GM19099 (cell line): ENCODE data around the gene PDGFD.

Experiments used
- POLR2A ChIP-seq: IDR thresholded peaks from 3 replicates; pipeline ENCODE4 v1.6.1; 2011; ENCODE audit warnings: low read depth; ENCODE audit not compliant: insufficient read length; ENCODE audit errors: extremely low read depth

PDGFD gene

DNA sequence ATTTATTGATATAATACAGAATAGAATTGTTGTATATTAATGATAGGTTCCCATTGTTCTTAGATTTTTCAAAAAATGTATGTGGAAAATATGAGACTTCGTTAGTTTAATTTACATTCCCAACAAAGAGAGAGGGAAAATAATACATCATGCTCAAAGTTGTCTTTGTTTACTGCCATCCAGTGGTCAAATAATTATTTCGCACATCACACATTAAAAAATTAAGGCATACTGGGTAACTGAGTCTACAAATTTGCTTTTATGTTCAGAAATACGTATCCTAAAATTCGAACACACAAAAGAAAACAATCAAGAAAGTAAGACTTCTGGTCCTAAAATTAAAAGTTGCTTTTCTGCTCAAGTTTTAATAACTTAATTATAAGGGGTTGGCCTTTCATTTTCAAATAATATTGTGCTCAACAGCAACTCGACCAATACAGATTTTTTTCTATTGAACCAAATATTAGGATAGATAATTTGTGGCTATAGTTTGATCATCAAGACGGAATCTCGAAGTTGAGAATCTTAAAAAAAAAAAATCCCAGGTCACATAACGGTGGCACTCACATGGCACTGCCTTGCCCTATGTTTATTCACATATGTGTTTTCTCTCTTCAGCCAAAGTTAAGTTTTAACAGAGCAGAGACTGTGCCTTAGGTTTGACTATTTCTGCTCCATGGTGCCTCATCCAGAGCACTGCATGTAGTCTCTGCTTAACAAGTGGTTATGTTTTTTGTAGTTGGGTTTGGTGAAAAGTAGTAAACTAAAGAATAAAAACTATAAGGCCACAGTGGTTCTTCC is 12.3 kb downstream of the PDGFD start:
- TF ChIP-seq POLR2A: no peak

- TF ChIP-seq POLR2A: no peak
Observed at GRCh38 chr11:104148706-104149105, 15.2 kb downstream of the PDGFD start.

- TF ChIP-seq POLR2A: no peak
Observed at GRCh38 chr11:104148074-104148473, 15.9 kb downstream of the PDGFD start.

DNA sequence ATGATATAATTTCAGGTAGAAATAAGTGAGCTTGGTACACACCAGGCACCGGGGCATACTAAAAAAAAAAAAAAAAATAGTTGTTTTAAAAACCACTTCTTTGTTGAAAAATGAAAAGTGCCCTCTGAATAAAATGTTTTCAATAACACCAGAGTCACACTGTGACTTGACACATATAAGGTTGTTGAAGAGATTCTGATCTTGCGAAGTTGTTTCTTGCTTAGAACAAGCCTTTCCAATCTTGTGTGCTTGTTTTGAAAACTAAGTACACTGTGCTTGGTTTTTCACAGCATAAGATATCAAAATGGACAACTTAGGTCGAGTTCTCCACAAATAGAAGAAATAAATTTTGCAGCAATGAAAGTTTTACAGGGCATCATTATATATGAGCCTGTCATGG is 17.0 kb downstream of the PDGFD start:
- no peak for TF ChIP-seq POLR2A

- TF ChIP-seq POLR2A: no peak
Observed at GRCh38 chr11:104146421-104146820, 17.5 kb downstream of the PDGFD start.

DNA sequence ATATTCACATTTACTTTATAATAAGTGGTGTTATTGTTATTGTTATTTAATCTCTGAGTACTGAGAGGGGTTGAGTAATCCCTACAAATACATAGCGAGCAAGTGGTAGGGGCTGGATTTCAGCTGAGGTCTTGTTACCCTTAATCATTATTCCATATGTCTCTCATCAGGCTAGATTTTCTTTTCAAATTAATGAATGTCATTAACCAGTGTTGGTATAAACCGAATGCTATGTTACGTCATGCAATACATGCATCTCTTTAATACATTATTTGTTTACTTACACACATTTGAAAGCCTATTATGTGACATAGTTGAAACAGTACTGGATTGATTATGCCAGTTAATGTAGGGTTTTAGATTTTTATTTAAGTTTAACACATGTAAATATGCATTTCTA is 18.9 kb downstream of the PDGFD start:
- no peak for TF ChIP-seq POLR2A

GRCh38 chr11:104142698-104143097 is 21.2 kb downstream of the PDGFD start:
- no peak for TF ChIP-seq POLR2A

DNA sequence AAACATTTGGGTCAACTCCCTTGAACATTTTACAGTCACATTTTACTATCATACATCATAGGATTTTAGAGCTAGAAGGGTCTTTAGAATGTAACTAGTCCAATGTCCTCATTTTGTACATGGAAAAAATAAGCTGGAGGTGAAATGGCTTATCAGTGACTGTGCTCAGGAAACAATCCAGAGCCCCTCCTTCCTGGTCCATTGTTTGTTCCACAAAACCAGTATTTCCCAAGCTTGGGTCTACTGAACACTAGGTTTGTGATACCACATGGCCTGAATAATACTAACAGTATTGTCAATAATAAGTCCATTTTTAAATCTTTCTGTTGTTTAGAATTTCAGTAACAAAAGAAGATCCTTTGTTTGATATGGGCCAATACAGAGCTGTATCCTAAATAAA is 27.1 kb downstream of the PDGFD start:
- TF ChIP-seq POLR2A: no peak

GRCh38 chr11:104134745-104135144 is 29.2 kb downstream of the PDGFD start:
- no peak for TF ChIP-seq POLR2A

GRCh38 chr11:104130161-104130560 is 33.8 kb downstream of the PDGFD start:
- no peak for TF ChIP-seq POLR2A

DNA sequence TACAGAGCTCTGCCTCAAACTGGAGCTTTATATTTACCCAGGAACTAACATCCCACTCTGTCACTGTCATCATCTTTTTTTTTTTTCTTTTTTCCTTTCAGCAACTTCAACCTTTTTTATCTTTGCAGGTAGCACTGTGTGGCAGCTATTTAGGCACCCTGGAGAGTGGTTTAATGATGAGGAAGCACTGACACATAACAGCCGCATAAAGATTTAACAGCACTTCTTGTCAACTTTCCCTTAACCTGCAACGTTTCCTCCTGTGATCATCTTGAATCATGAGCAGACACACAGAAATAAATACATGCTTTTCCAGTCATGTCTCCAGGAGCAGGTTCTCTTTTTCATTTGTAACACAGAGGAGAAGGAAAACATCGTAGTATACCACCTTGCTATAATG is 34.8 kb downstream of the PDGFD start:
- no peak for TF ChIP-seq POLR2A

- TF ChIP-seq POLR2A: no peak
Observed at GRCh38 chr11:104127828-104128227, 36.1 kb downstream of the PDGFD start.

DNA sequence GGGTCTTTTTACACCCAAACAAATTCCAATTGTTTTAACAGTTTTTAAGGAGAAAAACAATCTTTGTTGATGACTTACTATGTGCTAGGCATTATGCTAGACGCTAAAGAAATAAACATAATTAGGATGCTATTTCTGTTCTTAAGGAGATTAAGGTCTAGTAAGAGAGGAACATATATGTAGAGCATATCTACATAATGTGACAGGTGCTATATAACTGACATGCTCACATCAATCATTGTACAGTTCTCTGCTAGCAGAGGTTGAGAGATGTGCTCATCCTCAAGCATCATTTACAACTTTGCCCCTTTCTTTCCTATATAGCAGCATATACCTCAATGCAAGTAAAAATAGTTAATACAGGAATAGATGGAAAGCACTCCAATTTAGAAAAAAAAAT is 37.5 kb downstream of the PDGFD start:
- no peak for TF ChIP-seq POLR2A

DNA sequence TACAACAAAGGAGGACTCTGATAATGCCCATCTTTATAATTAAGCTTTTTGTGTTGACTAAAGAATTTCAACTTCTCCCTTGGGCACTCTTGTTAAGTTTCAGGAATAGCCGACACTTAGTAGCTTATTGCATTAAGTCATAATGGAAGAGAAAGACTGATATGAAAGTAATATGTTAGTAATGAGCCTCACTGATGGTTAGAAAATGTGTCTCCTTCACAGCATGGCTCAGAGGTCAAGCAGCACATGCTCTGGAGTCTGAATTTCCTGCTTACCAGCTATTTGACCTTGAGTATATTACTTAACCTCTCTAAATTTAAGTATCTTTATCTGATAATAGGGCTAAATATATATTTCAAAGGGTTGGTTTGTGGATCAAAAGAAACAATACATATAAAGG is 39.0 kb downstream of the PDGFD start:
- no peak for TF ChIP-seq POLR2A

DNA sequence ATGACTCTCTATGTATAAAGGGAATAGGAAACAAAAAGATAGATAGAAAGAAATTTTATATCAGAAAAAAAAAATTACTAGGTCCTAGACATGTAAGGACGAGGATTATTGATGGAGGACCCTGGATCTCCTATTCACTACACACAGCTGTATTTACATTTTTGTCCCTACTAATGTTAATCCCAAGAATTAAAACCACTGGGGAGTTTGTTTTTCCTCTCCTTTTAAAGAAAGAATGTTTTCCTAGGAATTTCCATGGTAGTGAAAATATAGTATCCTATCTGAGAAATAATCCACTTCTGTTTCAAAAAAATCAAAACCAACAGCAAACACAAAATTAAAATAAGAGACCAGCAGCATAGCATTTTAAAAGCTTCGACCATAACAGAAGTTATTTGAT is 41.1 kb downstream of the PDGFD start:
- TF ChIP-seq POLR2A: no peak

- no peak for TF ChIP-seq POLR2A
Observed at GRCh38 chr11:104122011-104122635, 41.8 kb downstream of the PDGFD start.
